ENCODE measurements around the gene TBC1D21. TPM values are rescaled to one million over a fixed set of nuclear protein-coding genes. Genes with fewer than 3 reads are reported as not detected.

Gene TBC1D21
- total RNA-seq: not detected in 2 replicates

GRCh38 chr15:73873456-73873855 is at the start of gene TBC1D21:
TSS of gene TBC1D21 (plus strand) at chr15:73873564. CDS start at chr15:73873710, 146 bp downstream.

GRCh38 chr15:73926219-73927002 is 53.0 kb downstream of the TBC1D21 start, which contains the start of gene LOXL1:
TSS of gene LOXL1 (plus strand) at chr15:73926462. CDS start at chr15:73926784, 322 bp downstream.

Other genes starting within 250 kb of the TBC1D21 start
- gene NPTN, start 240.2 kb upstream of the TBC1D21 start, total RNA-seq: 110 and 128 TPM in 2 replicates
- 81.1 and 95.7 TPM in 2 replicates for gene CD276, start 189.2 kb upstream of the TBC1D21 start, total RNA-seq
- 0.10 and 0.65 TPM in 2 replicates for gene INSYN1, start 120.2 kb upstream of the TBC1D21 start, total RNA-seq
- 3.0 and 3.6 TPM in 2 replicates for gene LOXL1, start 52.9 kb downstream of the TBC1D21 start, total RNA-seq
- gene STOML1, start 118.7 kb downstream of the TBC1D21 start, total RNA-seq: 10.5 and 13.9 TPM in 2 replicates
- 76.1 and 85.6 TPM in 2 replicates for gene PML, start 121.2 kb downstream of the TBC1D21 start, total RNA-seq
- not detected in 2 replicates for gene GOLGA6A, start 209.0 kb downstream of the TBC1D21 start, total RNA-seq

All from vein endothelial cell (primary cell).